Measurements from ENCODE around the gene MS4A15. TPM values are rescaled to one million over a fixed set of nuclear protein-coding genes. Genes with fewer than 3 reads are reported as not detected.
"Not testable (repeated sequence)": the region's sequence is repeated elsewhere in the genome, so short reads cannot be mapped to it uniquely, and the experiment has no call there.

The MS4A15 gene
- total RNA-seq, 2 donors from 2014 or later: not detected

GRCh38 chr11:60739114-60739513 lies 17.6 kb upstream of the MS4A15 start:
- H3K4me1 Mint-ChIP-seq (ENCODE audit: low read depth): no peaks in the 10 kb centered on the region
- peaks cover 16% of the 10 kb centered on the region for H3K27me3 Mint-ChIP-seq (ENCODE audit: low read depth)
- DNase-seq (no peak), ATAC-seq (replicated peaks in 1 of 2) (no peak)
- no peak overlapping the region for H3K4me3 Mint-ChIP-seq
- H3K27ac Mint-ChIP-seq: no peak overlapping the region
- no peaks in the 10 kb centered on the region for H3K9me3 Mint-ChIP-seq
- no peaks in the 10 kb centered on the region for H3K36me3 Mint-ChIP-seq (ENCODE audit: insufficient read depth in 2 of 2)

DNA sequence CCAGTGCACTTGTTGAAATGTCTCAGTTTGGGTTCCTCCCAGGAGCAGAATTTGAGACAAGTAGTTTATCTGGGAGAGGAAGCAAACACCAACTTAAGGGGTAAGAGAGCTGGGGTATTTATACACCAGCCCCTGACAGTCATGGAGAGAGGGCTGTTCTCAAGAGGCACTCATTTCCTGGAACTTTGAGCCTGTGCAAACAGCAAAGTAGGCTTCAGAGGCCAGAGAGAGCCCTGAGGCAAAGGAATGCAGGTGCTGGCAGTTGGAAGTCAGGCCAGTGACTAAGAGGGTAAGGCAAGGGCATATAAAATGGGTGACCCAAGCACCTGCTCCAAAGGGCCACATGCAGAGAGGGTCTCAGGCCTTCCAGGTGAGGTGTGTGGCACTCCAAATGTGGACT lies 16.1 kb upstream of the MS4A15 start:
- Mint-ChIP-seq H3K36me3 (ENCODE audit: insufficient read depth in 2 of 2) (no peaks in the 10 kb centered on the region), H3K27me3 (ENCODE audit: low read depth) (peaks cover 16% of the 10 kb centered on the region), H3K27ac (no peak overlapping the region), H3K4me1 (ENCODE audit: low read depth) (no peaks in the 10 kb centered on the region), H3K9me3 (no peaks in the 10 kb centered on the region), H3K4me3 (no peak overlapping the region)
- DNase-seq (no peak), ATAC-seq (replicated peaks in 1 of 2) (no peak)

- peaks cover 16% of the 10 kb centered on the region for H3K27me3 Mint-ChIP-seq (ENCODE audit: low read depth)
- H3K36me3 Mint-ChIP-seq (ENCODE audit: insufficient read depth in 2 of 2): no peaks in the 10 kb centered on the region
- ATAC-seq (replicated peaks in 1 of 2) (no peak), DNase-seq (no peak)
- no peak overlapping the region for H3K27ac Mint-ChIP-seq
- H3K9me3 Mint-ChIP-seq: no peaks in the 10 kb centered on the region
- H3K4me3 Mint-ChIP-seq: no peak overlapping the region
- no peaks in the 10 kb centered on the region for H3K4me1 Mint-ChIP-seq (ENCODE audit: low read depth)
These were observed 15.2 kb upstream of the MS4A15 start for GRCh38 chr11:60741421-60741820.

DNA sequence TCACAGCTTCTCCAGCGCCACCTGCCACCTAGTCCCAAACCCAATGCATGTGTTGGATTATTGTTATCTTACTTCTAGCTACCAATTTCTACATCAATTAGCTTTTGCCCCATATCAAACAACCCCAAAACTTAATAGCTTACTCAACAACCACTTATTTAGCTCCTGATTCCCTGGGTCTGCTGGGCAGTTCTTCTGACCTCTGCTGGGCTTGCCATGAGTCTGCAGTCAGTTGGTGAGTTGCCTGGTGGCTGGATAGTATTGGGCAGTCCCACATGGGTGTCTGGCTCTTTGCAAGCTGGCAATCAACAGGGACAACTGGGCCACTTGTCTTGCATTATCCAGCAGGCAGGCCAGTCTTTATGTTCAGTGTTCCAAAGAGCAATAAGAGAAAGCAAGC lies 13.6 kb upstream of the MS4A15 start:
- H3K27ac Mint-ChIP-seq: no peak overlapping the region
- H3K9me3 Mint-ChIP-seq: peaks cover 0 to 3% of the 10 kb centered on the region in 2 donors
- ATAC-seq (replicated peaks in 1 of 2) (no peak), DNase-seq (no peak)
- no peak overlapping the region for H3K4me3 Mint-ChIP-seq
- H3K27me3 Mint-ChIP-seq (ENCODE audit: low read depth): peaks cover 9% of the 10 kb centered on the region
- H3K4me1 Mint-ChIP-seq (ENCODE audit: low read depth): no peaks in the 10 kb centered on the region
- no peaks in the 10 kb centered on the region for H3K36me3 Mint-ChIP-seq (ENCODE audit: insufficient read depth in 2 of 2)

DNA sequence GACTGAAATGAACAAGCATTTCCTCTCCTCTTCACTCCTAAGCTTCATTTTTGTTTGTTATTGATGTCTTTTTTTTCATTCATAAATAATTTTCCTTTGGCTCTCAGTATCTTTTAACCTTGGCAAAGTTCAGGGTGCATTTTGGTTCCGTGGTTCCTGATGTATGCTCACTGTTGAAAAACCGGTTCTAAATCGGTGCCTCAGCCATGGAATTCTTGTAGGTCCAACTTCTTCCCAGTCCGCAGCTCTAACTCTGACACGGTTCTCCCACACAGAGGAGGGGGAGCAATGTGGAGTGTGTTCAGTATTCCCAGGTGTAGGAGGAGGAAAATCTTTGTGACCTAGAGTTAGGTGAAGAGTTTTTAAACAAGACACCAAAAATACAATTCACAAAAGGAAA lies 12.6 kb upstream of the MS4A15 start:
- DNase-seq (no peak), ATAC-seq (replicated peaks in 1 of 2) (no peak)
- peaks cover 0 to 3% of the 10 kb centered on the region in 2 donors for H3K9me3 Mint-ChIP-seq
- no peak overlapping the region for H3K27ac Mint-ChIP-seq
- no peaks in the 10 kb centered on the region for H3K27me3 Mint-ChIP-seq (ENCODE audit: low read depth)
- no peaks in the 10 kb centered on the region for H3K36me3 Mint-ChIP-seq (ENCODE audit: insufficient read depth in 2 of 2)
- H3K4me1 Mint-ChIP-seq (ENCODE audit: low read depth): no peaks in the 10 kb centered on the region
- H3K4me3 Mint-ChIP-seq: no peak overlapping the region

- H3K27me3 Mint-ChIP-seq (ENCODE audit: low read depth): peaks cover 9% of the 10 kb centered on the region
- no peak overlapping the region for H3K4me3 Mint-ChIP-seq
- H3K9me3 Mint-ChIP-seq: peaks cover 0 to 3% of the 10 kb centered on the region in 2 donors
- ATAC-seq (replicated peaks in 1 of 2): no peak
- no peaks in the 10 kb centered on the region for H3K4me1 Mint-ChIP-seq (ENCODE audit: low read depth)
- DNase-seq: no peak
- no peak overlapping the region for H3K27ac Mint-ChIP-seq
- H3K36me3 Mint-ChIP-seq (ENCODE audit: insufficient read depth in 2 of 2): no peaks in the 10 kb centered on the region
These were observed 9.3 kb upstream of the MS4A15 start for GRCh38 chr11:60747359-60747873.

GRCh38 chr11:60748225-60748624 lies 8.4 kb upstream of the MS4A15 start:
- peaks cover 0 to 3% of the 10 kb centered on the region in 2 donors for H3K9me3 Mint-ChIP-seq
- no peak for DNase-seq
- ATAC-seq (replicated peaks in 1 of 2): no peak
- H3K4me1 Mint-ChIP-seq (ENCODE audit: low read depth): no peaks in the 10 kb centered on the region
- H3K27ac Mint-ChIP-seq: no peak overlapping the region
- no peaks in the 10 kb centered on the region for H3K36me3 Mint-ChIP-seq (ENCODE audit: insufficient read depth in 2 of 2)
- H3K27me3 Mint-ChIP-seq (ENCODE audit: low read depth): peaks cover 12% of the 10 kb centered on the region
- no peak overlapping the region for H3K4me3 Mint-ChIP-seq

DNA sequence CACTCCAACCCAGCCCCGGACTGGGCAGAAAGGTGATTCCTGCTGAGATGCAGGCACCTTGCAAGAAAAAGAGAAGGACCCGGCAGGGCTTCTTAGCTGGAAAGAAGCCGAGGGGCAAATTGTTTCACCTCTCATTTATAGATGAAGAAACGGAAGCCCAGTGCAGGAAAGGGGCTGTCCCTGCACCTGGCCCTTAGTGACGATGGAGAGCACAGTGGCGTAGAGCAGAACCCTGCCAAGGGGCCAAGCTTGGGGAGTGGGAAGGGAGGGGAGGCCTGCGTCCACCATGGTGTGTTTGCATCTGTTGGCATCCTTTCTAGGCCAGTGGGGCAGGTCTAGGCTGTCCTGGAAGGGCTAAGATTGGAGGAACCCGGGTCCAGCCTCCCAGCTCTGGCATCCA lies 7.8 kb upstream of the MS4A15 start:
- ATAC-seq (replicated peaks in 1 of 2) (no peak), DNase-seq (no peak)
- H3K27me3 Mint-ChIP-seq (ENCODE audit: low read depth): peaks cover 12% of the 10 kb centered on the region
- no peaks in the 10 kb centered on the region for H3K4me1 Mint-ChIP-seq (ENCODE audit: low read depth)
- H3K9me3 Mint-ChIP-seq: peaks cover 0 to 3% of the 10 kb centered on the region in 2 donors
- H3K4me3 Mint-ChIP-seq: no peak overlapping the region
- no peaks in the 10 kb centered on the region for H3K36me3 Mint-ChIP-seq (ENCODE audit: insufficient read depth in 2 of 2)
- no peak overlapping the region for H3K27ac Mint-ChIP-seq

GRCh38 chr11:60750911-60751310 lies 5.8 kb upstream of the MS4A15 start:
- ATAC-seq (replicated peaks in 1 of 2): no peak
- no peak for DNase-seq
- H3K27me3 Mint-ChIP-seq (ENCODE audit: low read depth): peaks cover 12% of the 10 kb centered on the region
- no peaks in the 10 kb centered on the region for H3K36me3 Mint-ChIP-seq (ENCODE audit: insufficient read depth in 2 of 2)
- no peak overlapping the region for H3K27ac Mint-ChIP-seq
- no peaks in the 10 kb centered on the region for H3K4me1 Mint-ChIP-seq (ENCODE audit: low read depth)
- H3K4me3 Mint-ChIP-seq: no peak overlapping the region
- H3K9me3 Mint-ChIP-seq: peaks cover 0 to 3% of the 10 kb centered on the region in 2 donors

GRCh38 chr11:60753309-60753708 lies 3.4 kb upstream of the MS4A15 start:
- H3K9me3 Mint-ChIP-seq: no peaks in the 10 kb centered on the region
- H3K27ac Mint-ChIP-seq: no peak overlapping the region
- DNase-seq (no peak), ATAC-seq (replicated peaks in 1 of 2) (no peak)
- no peak overlapping the region for H3K4me3 Mint-ChIP-seq
- H3K27me3 Mint-ChIP-seq (ENCODE audit: low read depth): peaks cover 17% of the 10 kb centered on the region
- no peaks in the 10 kb centered on the region for H3K36me3 Mint-ChIP-seq (ENCODE audit: insufficient read depth in 2 of 2)
- H3K4me1 Mint-ChIP-seq (ENCODE audit: low read depth): no peaks in the 10 kb centered on the region

DNA sequence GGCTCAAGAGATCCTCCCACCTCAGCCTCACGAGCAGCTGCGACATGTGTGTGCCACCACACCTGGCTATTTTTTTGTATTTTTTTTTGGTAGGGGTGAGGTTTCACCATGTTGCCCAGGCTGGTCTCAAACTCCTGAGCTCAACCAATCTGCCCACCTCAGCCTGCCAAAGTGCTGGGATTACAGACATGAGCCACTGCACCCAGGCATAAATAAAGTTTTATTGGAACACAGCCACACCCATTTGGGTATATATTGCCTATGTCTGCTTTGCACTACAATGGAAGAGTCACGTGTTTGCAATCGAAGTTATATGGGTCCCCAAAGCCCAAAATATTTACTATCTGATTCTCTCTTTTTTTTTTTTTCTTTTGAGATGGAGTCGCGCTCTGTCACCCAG lies 1.8 kb upstream of the MS4A15 start:
- Mint-ChIP-seq H3K4me3 (no peak overlapping the region), H3K36me3 (ENCODE audit: insufficient read depth in 2 of 2) (no peaks in the 10 kb centered on the region), H3K27ac (no peak overlapping the region), H3K4me1 (ENCODE audit: low read depth) (no peaks in the 10 kb centered on the region), H3K9me3 (no peaks in the 10 kb centered on the region), H3K27me3 (ENCODE audit: low read depth) (peaks cover 32% of the 10 kb centered on the region)
- no peak for DNase-seq
- ATAC-seq (replicated peaks in 1 of 2): no peak

- Mint-ChIP-seq H3K36me3 (ENCODE audit: insufficient read depth in 2 of 2) (no peaks in the 10 kb centered on the region), H3K4me1 (ENCODE audit: low read depth) (no peaks in the 10 kb centered on the region), H3K9me3 (no peaks in the 10 kb centered on the region), H3K4me3 (no peak overlapping the region), H3K27ac (no peak overlapping the region), H3K27me3 (ENCODE audit: low read depth) (peaks cover 34% of the 10 kb centered on the region)
- ATAC-seq (replicated peaks in 1 of 2): no peak
- DNase-seq: no peak
These were observed 649 bp downstream of the MS4A15 start for GRCh38 chr11:60757231-60757800.

GRCh38 chr11:60758671-60759070 lies 2.0 kb downstream of the MS4A15 start:
- H3K9me3 Mint-ChIP-seq; H3K36me3 Mint-ChIP-seq (ENCODE audit: insufficient read depth in 2 of 2); H3K4me3 Mint-ChIP-seq; DNase-seq; H3K4me1 Mint-ChIP-seq (ENCODE audit: low read depth); ATAC-seq (replicated peaks in 1 of 2); H3K27ac Mint-ChIP-seq: not testable (repeated sequence)
- H3K27me3 Mint-ChIP-seq (ENCODE audit: low read depth): peaks cover 30% of the 10 kb centered on the region
